GM19438 (cell line): ENCODE results near the gene AKAP7.

Experiments
- ATAC-seq: cut with Tn5 transposase; IDR thresholded peaks from one replicate; pipeline ENCODE4 v1.9.1; 2021; ENCODE audit warnings: low read depth; ENCODE audit not compliant: unreplicated experiment

Gene AKAP7

GRCh38 chr6:131197716-131198115 is 62.4 kb downstream of the AKAP7 start:
- no peak for ATAC-seq

- peak; percentile 100 for ATAC-seq
Measured at GRCh38 chr6:131199568-131200272, 64.5 kb downstream of the AKAP7 start.

GRCh38 chr6:131205481-131206244 is 70.4 kb downstream of the AKAP7 start:
- no peak for ATAC-seq

GRCh38 chr6:131206463-131207251 is 71.4 kb downstream of the AKAP7 start:
- ATAC-seq = no peak

DNA sequence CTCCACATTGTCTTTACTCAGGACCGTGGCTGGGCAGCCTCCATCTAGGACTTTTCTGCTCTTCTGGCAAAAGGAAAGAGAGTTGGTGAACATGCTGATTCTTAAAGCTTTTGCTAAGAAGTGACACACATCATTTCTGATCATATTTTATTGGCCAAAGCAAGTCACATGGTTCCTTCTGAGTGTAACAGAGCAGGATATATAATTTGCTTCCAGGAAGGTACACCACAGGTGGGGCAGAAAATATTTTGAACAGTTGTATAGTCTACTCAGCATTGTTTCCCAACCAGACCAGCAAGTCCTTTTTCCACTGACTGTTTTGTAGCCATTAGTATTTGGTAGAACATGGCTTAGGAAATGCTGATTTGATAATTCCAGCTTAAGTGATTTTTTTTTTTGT is 73.5 kb downstream of the AKAP7 start:
- ATAC-seq = no peak

DNA sequence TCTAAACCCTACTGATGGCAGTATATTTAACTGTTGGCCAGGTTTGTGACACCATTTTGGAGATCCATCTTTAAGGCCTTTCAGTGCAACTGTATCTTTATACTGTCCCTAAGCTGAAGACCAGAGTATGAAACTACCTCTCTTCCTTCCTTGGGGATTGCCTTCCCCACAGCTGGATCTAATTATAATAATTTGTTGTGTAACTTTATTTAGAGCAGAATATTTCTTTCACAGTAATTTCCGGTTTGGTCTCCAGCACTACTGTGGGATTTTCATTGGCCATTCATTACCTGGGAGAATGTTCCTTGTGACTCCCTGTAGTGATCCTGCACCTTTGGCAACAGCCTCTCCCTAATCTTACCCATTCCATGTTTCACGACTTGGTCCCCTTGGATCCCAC is 75.2 kb downstream of the AKAP7 start:
- ATAC-seq = no peak

- no peak for ATAC-seq
Measured at GRCh38 chr6:131212024-131212423, 76.8 kb downstream of the AKAP7 start.

DNA sequence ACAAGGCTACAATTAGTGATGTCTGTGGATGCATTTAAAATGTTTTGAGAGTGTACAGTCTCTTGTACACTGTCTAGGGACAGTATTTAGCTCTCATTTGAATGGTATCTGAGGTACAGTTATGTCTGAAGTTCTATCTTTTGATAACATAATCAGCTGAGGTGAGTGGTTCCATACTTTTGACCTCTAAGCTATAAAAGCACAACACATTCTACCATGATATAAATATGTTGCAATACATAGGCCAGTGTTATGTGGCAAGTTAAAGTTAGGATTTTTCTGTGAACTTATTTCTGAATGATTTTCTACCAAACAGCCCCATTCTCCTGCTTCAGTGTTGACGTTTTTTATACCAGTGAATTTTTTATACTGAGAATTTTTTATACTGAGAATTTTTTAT is 77.6 kb downstream of the AKAP7 start:
- ATAC-seq = no peak

DNA sequence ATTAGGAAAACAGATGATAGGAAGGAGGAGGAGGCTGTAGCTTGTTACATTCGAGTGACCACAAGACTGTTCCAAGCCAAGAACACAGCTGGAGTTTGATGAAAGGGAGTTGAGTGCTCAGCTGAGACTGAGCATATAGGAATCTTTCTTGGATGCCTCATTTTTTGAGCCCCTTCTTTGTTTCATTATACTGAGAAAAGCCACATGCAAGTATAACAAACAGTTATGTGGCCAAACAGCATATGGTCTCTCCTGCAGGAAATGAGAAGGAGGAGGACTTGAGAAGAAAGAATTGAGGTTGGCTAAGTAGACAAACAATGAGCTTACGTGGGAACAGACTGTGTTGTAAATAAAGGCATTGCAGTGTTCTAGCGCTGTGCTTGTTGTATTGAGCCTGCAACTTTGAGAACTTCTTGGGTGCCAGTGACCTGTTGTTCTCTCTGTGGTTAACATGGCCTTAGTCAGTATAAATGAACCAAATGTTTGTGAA is 78.3 kb downstream of the AKAP7 start:
- ATAC-seq = no peak

DNA sequence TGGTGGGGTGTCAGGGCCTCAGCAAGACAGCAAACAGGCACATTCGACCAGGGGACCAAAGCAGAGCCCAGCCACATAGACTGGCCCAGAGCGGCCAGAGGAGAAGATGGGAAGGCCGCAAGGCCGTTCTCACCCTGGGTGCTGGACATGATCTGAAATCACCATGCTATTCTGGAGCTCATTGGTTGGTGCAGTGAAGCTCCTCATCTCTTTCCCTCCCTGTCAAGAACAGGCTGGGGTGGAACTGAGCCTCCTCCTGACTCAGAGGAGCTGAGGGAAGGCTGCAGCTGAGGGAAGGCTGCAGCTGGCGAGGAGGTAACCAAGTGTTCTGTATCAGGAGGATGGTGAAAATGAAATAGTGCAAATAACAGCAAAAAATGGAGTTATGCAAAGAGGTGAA is 80.0 kb downstream of the AKAP7 start:
- no peak for ATAC-seq

DNA sequence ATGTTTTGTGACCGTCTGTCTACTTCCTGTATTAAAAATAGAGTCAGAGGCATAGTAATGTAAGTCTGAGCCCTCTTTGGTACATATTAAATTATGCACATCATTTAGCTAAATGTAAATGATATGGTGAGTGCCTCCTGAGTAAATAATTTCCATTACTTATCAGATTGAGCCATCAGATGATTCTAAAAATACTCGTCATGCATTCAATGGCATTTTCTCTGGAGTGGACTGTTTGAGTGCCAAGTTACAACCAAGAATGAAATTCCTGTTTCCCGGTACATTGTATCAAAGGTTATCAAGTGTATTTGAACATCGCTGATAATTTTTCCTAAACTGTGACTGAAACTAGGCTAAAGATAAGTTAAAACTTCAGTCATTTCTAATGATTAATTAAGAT is 81.0 kb downstream of the AKAP7 start:
- no peak for ATAC-seq

GRCh38 chr6:131222773-131223172 is 87.5 kb downstream of the AKAP7 start:
- no peak for ATAC-seq

DNA sequence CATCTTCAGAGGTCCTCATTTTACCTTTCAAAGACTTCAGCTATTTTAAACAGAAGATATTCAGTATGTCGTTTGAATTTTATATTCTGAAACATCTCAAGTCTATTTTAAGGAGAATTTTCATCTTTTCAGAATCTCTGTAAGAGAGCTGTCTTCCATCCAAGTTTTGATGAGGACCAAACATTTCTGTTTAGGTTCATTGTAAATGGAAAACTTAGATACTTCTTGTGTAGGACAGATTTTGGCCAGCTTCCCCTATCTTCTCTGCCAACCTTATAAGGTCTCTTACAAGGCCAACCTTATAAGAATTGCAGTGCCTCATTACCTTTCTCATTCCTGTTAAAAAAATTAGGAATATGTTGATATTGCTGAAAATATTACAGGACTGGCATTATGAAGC is 88.1 kb downstream of the AKAP7 start:
- no peak for ATAC-seq

GRCh38 chr6:131225127-131225526 is 89.9 kb downstream of the AKAP7 start:
- ATAC-seq = no peak

- ATAC-seq = no peak
Measured at GRCh38 chr6:131225959-131226358, 90.7 kb downstream of the AKAP7 start.

DNA sequence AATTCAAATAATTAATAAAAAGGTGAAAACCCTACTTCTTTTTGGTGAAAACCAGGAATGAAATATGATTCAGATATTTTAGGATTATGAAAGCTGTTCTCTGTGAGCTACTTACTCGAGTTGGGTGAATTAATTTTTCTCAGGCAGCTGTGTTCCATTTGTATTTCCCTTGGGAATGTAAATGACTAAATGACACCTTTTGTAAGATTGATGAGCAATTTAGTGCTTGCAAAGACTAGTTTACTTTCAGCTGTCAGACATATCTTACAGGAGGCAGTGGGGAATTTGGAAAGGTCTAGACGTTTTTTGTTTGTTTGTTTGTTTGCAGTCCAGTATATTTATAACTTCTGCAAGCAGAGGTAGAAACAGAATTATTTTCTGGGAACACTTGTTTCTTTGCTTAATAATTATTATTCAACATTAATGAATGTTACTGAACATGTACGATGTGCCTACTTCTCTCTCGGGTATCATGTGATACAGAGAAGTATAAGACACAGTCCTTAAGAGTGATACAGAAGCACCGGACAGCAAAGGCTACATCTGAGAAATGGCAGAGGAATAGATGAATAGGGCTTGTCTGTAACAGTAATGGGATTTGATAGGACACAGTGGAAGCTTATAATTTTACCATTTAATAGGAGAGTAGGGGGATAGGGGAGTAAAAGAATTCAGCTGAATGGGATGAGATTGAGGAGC is 91.3 kb downstream of the AKAP7 start:
- ATAC-seq = no peak

DNA sequence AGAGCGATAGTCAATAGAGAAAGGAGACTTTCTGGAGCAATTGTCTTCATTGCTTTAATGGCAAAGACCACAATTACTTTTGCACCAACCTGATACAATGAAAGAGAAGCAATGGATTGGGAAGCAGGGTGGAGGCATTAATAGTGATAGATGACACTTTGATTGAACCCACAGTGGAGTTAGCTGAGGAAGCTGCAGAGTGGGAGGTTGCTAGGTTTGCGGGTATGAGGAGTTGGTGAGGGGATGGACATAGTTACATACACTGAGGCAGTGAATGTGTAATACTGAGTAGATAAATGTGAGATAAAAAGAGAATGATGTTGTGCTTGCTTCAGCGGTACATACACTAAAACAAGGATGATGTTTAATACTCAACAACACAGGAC is 91.9 kb downstream of the AKAP7 start:
- no peak for ATAC-seq

DNA sequence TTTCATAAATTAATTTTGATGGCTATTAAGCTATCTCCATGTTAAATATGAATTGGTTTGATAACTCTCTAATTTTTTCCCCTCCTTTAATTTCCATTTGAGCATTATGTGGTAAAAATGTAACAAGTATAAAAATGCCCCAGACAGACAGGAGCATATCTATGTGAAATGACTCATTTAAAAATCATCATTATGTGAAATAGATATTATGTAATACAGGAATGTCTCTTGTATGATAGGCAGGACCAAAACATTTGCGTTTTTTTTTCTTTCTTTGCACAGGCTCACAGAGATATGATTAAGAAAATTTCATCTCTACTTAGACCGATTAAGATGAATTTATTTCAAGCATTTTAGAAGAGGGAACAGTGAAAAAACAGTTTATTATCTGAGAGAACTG is 95.8 kb downstream of the AKAP7 start:
- ATAC-seq = no peak

- no peak for ATAC-seq
Measured at GRCh38 chr6:131231891-131232290, 96.6 kb downstream of the AKAP7 start.

GRCh38 chr6:131244942-131245341 is 109.7 kb downstream of the AKAP7 start:
- ATAC-seq = no peak

- ATAC-seq = peak; percentile 94
Measured at GRCh38 chr6:131250122-131250521, 114.9 kb downstream of the AKAP7 start.
